EL (cell line): ENCODE data around the gene TAB2.
"Not testable (repeated sequence)": the region's sequence is repeated elsewhere in the genome, so short reads cannot be mapped to it uniquely, and the experiment has no call there.

Source experiments
- DNase-seq: peaks from one replicate; pipeline ENCODE4 v3.0.0-alpha.2; 2016

TAB2 gene

DNA sequence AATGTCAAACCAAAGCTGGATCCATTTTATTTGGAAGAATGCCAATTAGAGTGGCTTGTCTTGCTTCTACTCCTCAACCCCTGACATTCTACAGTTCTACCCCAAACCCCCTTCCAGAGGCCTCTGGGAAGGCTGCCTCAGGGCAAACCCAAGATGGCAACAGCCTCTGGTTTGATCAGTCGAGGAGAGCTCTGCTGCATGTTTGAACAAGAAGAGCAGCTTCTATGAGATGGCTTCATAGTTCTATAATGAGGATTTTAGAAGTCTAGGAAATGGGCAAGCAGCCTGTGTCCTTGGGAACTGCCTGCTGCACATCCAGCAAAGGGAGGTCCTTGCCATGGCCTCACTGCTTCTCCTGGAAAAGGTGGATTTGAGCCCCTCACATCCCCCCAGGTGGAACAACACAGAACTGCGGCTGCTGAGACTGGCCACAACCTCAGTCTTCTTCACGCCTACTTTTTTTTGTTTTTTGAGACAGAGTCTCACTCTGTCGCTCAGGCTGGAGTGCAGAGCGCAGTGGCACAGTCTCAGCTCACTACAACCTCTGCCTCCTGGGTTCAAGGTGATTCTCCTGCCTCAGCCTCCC, 129.4 kb downstream of the TAB2 start:
- DNase-seq, result no peak

DNA sequence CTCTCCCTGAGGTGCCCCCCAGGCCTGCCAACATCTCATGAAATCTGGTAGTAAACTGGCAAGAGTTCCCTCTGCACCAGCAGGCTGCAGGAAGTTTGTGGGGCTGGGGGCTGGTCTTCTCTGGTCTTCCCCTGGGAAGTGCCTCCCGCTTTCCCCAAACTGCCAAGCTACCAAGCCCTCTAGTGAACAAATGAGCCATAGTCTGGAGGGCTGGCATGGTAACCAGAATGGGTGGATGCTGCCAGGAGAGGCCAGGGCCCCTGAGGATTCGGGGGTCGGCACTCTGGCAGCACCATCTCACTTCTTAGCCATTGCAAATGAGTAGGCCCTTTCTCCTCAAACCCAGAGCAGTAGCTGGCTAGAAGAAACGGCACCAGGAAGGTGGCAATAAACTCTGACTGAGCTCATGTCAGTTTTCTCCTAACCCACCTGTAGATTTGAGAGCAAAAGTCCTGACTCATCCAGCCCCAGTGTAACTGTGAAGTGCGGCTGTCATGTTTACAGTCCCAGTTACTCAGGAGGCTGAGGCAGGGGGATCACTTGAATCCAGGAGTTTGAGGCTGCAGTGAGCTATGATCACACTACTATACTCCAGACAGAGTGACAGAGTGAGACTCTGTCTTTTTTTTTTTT, 131.4 kb downstream of the TAB2 start:
- DNase-seq, result no peak

DNA sequence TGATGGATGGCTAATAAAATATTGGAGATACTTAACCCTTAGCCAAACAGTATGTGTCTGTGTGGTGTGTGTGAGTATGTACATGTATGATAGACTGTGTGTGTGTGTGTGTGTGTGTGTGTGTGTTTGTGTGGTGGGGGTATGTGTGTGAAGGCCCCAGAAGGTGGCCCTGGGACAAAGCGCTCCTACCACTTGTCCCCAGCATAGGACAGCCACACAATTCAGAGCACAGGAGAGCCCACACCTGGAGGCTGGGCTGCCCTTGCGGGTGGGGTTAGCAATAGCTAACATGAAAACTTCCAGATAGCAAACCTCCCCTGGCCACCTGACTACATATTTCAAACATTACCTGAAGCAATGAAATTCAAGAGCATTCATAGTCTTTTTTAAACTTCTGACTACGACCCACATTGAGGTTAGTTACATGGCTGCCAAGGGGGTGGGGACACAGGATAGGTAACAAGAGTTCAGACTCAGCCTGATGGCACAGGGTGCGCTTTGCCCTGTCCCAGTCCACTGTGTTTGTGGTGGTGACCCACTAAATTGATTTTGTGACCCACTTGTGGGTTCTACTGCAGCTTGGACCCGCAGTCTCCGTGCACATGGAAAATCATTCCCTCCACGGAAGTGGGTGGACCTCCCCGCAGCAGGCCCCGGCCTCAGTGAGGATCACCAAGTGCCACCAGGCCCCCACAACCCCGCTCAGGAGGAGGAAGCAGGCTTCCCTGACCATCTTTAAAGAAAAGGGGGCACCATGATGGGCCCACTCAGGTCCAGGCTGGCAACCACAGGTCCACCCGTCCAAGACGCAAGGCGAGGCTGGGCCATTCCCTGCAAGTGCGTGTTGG, 132.5 kb downstream of the TAB2 start:
- no peak for DNase-seq

DNA sequence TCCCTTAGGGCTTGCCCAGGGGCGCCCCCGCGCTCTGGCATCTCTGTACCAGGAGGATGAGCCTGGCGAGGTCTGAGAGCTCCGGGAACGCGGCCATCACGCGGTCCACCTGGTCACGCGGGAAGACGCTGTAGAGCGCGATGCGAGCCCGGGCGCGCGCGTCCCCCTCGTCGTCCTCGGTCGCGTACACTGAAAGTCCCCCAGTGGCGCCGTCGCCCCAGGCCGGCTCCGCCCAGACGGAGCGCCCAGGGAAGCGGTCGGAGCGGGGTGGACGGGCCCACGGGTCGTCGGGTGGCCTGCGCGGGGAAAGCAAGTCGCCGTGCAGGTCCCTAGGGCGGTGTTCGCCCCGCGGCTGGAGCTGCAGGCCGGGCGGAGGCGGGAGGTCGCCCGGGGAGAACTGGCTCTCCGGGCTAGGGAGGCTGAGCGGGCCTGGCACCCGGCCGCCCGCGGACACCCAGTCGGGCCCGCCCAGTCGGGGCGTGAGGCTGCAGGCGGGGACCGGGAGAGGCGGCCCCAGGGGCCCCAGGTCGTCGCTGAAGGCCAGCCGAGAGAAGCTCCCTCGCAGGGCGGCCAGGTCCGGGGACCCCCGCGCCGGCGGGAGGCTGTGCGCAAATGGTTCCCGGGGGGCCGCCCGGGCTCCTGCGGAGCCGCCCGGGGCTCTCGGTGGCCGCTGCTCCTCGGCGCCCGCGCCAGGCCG, 133.3 kb downstream of the TAB2 start:
- DNase-seq, result peak; percentile 22

DNA sequence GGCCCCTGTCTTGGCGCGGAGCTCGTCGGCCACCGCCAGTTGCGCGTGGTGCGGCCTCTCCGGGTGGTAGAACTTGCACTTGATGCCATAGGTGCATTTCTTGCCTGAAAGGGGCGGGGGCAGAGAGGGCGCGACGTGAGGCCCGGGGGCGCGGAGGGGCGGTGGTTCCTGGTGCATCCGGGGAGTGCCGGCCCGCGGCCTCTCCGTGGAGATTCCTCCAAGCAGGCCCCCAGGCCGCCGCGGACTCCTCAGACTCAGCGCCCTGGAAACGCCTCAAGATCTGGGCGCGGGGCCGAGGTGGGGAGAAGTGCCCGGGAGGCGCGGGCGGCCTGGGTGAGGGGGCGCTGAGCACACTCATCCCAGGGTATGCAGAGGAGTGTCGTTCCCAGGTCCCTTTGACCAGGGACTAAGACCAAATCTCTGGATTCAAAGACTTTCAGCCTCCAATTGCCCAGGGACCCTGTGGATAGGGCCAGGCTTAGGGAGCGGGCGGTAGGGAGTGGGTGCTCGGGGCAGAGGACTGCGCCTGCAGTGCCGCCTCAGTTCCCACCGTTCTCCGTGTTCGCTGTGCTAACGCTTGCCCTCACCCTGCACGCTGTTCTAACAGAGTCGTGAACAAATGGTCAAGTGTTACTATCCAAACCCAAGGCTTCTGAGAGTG, 134.0 kb downstream of the TAB2 start:
- peak; percentile 27 for DNase-seq

DNA sequence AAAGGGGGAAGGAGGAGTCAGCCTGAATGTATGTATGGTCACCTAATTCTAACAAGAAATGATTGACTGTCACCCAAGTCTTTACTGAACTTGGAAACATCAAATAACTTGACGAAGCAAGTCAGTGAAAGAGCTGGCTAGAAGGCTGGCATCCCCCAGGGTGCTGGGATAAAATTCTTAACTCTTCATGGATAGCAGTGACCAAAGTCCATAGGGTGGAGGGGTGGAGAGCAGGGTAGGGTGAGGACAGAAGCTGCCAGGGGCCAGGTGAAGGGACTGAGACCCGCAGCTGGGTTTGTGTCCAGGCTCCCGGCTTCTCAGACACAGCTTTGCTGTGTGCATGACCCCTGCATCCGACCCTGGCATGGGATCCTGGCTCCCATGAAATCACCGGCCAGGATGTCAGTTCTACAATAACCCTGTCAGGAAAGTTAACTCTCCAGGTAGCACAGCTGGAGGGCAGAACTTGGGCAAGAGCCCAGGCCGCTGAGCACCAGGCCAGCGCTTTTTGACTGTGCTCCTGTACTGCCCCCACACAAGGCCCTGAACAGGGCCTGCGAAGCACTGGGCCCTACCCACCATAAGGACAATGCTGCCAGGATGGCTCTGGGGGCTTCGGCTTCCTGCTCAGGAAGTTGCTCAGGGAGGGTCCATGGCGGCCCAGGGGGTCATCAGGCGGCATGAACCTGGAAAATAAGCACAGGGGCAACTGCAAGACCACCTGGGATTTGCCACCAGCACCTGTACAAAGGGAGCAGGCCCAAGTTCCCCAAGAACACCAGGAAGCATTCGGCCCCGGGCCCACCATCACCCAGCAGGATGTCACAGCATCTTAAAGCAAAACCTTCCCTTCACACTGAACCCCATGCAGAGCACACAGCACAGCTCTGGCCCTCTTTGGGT, 134.8 kb downstream of the TAB2 start:
- no peak for DNase-seq

DNA sequence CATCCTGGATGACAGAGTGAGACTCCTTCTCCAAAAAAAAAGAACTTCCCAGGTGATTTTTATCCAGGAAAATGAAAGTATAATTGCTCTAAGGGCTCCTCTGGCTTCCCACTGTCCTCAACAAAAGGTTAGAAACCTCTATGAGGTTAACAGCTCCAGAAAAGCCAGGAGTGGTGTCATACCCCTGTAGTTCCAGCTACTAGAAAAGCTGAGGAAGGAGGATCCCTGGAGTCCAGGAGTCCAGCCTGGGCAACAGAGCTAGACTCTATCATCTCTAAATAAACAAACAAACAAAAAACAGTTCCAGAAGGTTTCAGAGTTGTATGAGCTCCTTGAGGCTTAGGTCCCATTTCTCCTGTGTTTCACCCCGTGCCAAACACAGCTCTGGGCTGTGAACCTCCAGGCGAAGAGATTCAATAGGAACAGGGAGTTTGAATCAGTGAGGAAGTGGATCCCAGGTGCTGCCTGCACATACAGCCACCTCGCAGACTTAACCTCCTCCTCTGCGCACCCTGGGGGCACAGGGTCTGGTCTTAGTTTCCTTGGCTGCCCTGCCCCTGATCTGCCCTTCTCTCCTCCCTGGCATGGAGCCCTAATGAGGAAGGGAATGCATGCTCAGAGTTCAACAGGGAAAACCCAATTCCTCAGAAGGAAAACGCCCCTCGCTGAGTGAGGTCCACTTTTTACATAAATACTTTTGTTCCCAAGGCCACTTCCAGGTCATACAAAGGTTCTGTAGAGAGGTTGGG, 136.3 kb downstream of the TAB2 start:
- DNase-seq, result no peak

DNA sequence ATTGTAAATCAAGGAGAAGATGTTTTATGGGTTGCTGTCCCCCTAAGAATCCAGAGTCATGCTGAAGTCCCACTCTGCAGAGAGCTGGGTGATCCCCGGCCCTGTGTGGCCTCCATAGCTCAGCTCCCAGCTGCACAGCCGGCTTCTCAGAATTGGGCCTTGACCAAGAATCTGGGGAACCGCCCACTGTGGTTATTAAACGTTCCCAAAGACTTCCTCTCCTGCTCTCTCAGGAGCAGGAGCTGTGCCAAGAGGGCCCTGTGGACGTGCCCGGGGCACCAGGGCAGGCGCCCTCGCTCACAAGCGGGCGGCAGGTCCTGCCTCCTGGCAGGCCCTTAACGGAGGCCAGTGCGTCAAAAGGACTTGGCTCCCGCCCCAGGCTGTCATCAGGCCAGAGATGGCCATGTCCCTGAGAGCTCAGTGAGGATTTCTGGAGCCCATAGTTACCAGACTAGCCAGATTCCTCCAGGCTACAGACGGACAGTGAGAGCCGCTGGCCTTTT, 136.9 kb downstream of the TAB2 start:
- peak; percentile 96 for DNase-seq

DNA sequence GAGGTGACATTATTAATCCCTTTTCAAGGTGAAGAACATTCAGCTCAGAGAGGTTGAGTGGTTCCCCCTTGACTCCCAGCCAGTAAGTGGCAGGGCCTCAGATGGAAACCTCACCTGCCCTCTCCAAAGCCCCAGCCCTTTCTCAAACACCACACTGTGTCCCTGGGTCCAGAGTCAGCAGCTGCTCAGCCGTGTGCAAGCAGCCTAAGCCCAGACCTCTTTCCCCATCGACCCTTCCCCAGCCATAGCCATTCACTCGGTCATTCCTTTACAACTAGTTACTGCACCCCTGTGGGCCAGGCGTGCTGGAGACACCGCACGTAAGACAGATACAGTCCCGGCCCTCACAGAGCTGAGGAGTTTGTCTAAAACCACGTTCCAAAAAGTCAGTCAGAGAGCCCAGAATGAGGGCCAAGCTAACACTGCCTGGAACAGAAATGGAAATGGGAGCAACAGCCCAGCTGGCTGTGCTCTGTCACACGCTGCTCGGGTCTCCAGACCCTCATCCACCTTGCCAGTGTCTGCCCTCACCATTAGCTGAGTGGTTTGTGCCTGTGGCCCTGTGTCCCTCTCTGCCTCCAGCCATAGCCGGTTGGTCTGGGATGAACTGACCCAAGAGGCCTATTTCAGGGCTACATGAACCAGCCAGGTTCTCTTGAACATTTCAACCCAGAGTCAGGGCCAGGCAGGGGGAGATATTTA, 137.7 kb downstream of the TAB2 start:
- DNase-seq, result no peak

DNA sequence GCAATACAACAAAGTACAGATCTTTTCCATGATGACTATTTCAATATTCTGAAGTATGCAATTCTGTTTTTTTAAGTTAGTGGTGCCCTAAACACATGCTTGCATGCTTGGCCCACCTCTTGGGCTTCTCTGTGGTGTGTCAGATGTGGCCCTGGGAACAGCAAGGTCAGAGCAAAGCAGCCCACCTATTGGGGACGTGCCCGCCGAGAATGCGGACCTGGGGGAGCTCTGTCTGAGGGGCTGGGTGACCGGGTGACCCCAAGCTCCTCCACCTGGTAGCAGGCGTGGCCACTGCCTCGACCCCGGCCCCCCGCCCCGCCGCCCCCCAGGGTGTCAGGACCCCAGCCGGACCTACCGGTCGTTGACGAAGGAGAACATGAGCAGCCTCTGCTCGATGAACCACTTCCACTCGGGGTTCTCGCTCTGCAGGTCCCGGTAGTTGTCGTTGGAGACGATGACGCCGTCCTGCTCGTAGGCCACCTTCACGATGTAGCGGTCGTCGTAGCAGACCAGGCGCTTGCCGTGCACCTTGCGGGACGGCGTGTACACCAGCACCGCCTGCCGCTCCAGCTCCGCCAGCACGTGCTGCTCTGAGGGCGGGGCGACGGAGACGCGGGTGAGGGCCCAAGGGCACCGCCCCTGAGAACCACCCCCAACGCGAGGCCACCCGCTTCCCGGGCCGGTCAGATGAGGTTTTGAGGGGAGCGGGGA, 139.0 kb downstream of the TAB2 start:
- no peak for DNase-seq

DNA sequence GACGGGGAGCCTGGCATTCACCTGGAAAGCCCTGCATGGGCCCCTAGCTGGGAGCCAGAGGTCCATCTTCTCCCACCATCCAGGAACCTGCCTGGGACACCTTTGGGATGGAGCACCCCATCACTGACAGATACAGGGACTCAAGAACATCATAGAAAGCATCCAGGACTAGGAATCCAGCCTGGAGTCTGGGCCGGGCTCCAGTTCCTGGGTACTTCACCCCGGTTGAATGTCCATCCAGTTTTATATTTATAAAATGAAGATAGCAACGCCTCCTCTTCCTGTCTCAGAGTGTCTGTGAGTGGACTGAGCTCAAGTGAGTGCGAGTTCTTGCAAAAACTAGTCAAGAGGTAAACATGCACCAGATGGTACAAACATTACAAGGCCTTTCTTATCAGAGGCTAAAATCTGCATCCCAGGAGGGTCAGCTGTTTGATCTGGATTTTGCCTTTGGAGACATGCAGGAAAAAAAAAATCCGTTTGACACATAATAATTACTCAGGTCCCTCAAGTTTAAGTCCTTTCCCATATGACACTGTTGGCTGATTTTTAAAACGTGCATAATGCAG, 139.9 kb downstream of the TAB2 start:
- no peak for DNase-seq

DNA sequence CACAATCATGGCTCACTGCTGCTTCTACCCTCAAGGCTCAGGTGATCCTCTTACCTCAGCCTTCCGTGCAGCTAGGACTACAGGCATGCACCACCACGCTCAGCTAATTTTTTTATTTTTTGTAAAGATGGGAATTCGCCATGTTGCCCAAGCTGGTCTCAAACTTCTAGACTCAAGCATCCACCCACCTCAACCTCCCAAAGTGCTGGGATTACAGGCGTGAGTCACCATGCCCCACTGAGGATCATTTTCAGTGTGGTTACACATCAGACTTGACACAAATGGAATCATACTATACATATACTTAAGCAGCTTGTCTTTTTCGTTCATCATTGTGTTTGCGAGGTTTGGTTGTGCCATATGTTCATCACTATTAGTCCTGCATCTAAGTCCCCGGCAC, 140.7 kb downstream of the TAB2 start:
- no peak for DNase-seq

DNA sequence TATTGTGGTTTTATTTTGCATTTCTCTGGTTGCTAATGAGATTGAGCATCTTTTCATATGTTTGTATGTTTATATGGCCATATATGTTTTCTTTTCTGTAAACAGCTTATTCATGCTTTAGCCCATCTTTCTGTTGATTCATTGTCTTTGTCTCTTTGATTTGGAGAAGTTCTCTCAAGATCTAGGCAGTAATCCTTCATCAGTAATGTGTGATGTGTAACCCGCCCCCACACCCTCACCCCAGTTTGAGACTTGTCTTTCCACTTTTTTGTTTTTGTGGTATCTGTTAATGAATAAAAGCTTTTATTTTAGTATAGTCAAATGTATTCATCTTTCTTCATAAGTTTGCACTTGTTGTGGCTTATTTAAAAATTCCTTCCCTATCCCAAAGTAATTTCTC, 141.3 kb downstream of the TAB2 start:
- no peak for DNase-seq

DNA sequence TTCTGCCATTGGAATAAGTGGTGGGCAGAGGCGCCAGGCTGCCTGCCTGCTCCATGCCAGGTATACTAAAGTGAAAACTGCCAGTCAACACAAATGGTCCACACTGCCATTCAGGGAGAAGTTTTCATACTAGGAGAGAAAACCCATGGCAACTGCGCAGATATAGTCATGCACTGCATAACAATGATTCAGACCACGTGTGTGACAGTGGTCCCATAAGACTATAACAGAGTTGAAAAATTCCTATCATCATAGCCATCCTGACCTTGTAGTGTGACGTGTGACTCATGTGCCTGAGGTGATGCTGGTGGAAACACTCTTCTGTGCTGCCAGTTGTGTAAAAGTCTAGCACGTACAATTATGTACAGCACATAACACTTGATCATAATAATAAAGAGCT, 142.2 kb downstream of the TAB2 start:
- peak; percentile 70 for DNase-seq

DNA sequence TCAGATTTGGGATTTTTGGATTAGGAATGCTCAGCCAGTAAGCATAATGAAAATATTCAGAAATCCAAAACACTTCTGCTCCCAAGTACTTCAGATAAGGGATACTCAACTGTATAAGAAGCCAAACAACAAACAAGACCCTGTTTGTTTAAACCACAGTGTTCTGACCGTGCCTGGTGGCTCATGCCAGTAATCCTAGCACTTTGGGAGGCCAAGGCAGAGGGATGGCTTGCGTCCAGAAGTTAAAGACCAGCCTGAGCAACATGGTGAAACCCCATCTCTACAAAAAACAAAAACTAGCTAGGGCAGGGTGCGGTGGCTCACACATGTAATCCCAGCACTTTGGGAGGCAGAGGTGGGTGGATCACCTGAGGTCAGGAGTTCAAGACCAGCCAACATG, 142.7 kb downstream of the TAB2 start:
- not testable (repeated sequence) for DNase-seq
